AG04449 (cell line): ENCODE results near the gene KAZALD1.

ENCODE experiments used
- CTCF ChIA-PET: fragments of 350-600 bp; formaldehyde crosslinking; extraction: SDS; loops from one replicate; lab custom pipeline; 2021; ENCODE audit warnings: antibody characterized with exemption; lab: Yijun Ruan, JAX
- POLR2A ChIA-PET: fragments of 400-600, 350-600 bp; formaldehyde crosslinking; extraction: SDS; loops from one replicate; lab custom pipeline; 2020; ENCODE audit warnings: antibody characterized with exemption, inconsistent platforms; lab: Yijun Ruan, JAX
- DNase-seq: peaks from one replicate; pipeline ENCODE4 v3.0.0-alpha.2; 2010; ENCODE audit warnings: low read depth, low spot score
- H3K4me3 ChIP-seq: 2 replicates; pipeline ENCODE4 v1.5.1; 2011; ENCODE audit warnings: low read depth, mild to moderate bottlenecking, control low read depth, low read length
- CTCF ChIP-seq: IDR thresholded peaks from one replicate; pipeline ENCODE4 v1.5.1; 2011; ENCODE audit warnings: mild to moderate bottlenecking, moderate library complexity, low read length, control low read depth, inconsistent platforms; ENCODE audit not compliant: insufficient read depth; ENCODE audit errors: missing control alignments

Gene KAZALD1

GRCh38 chr10:101089520-101090299 is 27.9 kb downstream of the KAZALD1 start:
- H3K4me3 ChIP-seq, result no peak overlapping the region
- TF ChIP-seq CTCF, result no peak
- ChIA-PET CTCF (interaction anchor here (1.4 to 22.4 kb wide), 2 partner anchors 51 to 72 kb away, joined by 3 to 556 read pairs; no protein-coding TSS in a partner anchor), POLR2A (no interaction called here)
- no peak for DNase-seq

GRCh38 chr10:101090597-101090996 is 28.8 kb downstream of the KAZALD1 start:
- DNase-seq, result no peak
- CTCF ChIA-PET, result interaction anchor here (1.0 to 22.4 kb wide), 5 partner anchors 9 to 123 kb away, joined by 3 to 556 read pairs (median 5); no protein-coding TSS in a partner anchor
- no peak overlapping the region for H3K4me3 ChIP-seq
- POLR2A ChIA-PET, result no interaction called here
- no peak for TF ChIP-seq CTCF

- DNase-seq, result no peak
- ChIA-PET CTCF (interaction anchor here (0.6 to 22.4 kb wide), 14 partner anchors 9 to 476 kb away, joined by 3 to 556 read pairs (median 4); no protein-coding TSS in a partner anchor), POLR2A (no interaction called here)
- no peak overlapping the region for H3K4me3 ChIP-seq
- no peak for TF ChIP-seq CTCF
Observed at GRCh38 chr10:101091546-101092290, 29.9 kb downstream of the KAZALD1 start.

- POLR2A ChIA-PET, result no interaction called here
- H3K4me3 ChIP-seq, result no peak overlapping the region
- DNase-seq, result no peak
- CTCF ChIA-PET, result interaction anchor here (0.8 to 22.4 kb wide), 17 partner anchors 8 to 121 kb away, joined by 3 to 556 read pairs (median 4); no protein-coding TSS in a partner anchor
- TF ChIP-seq CTCF, result no peak
Observed at GRCh38 chr10:101092881-101093354, 31.1 kb downstream of the KAZALD1 start.

GRCh38 chr10:101094121-101094879 is 32.5 kb downstream of the KAZALD1 start:
- no peak overlapping the region for H3K4me3 ChIP-seq
- no peak for TF ChIP-seq CTCF
- ChIA-PET POLR2A (no interaction called here), CTCF (interaction anchor here (0.8 to 22.4 kb wide), 21 partner anchors 9 to 69 kb away, joined by 3 to 556 read pairs (median 6); partner anchors contain the start of gene KAZALD1)
- no peak for DNase-seq
